GM06990 (cell line): ENCODE results near the gene REXO4.

Experiments
- DNase-seq: peaks from one replicate; pipeline ENCODE4 v3.0.0-alpha.2; 2011; ENCODE audit not compliant: insufficient read length; ENCODE audit errors: extremely low read depth
- H3K27me3 ChIP-seq: replicated peaks from 2 replicates; pipeline ENCODE4 v1.6.0; 2011; ENCODE audit warnings: low read length; ENCODE audit not compliant: control insufficient read depth, insufficient read depth
- H3K36me3 ChIP-seq: 2 replicates; pipeline ENCODE4 v1.5.1; 2011; ENCODE audit warnings: low read length; ENCODE audit not compliant: control insufficient read depth, insufficient read depth
- H3K4me3 ChIP-seq: replicated peaks from 2 replicates; pipeline ENCODE4 v1.5.1; 2011; ENCODE audit warnings: low read depth, mild to moderate bottlenecking, control low read depth, low read length
- CTCF ChIP-seq: IDR thresholded peaks from 2 replicates; pipeline ENCODE4 v1.5.1; 2011; ENCODE audit warnings: low read length, control low read depth, mild to moderate bottlenecking, inconsistent platforms; ENCODE audit not compliant: insufficient read depth, poor library complexity, severe bottlenecking

Gene REXO4

GRCh38 chr9:133419005-133419404 lies 1.2 kb upstream of the REXO4 start:
- no peak for DNase-seq
- no peak for TF ChIP-seq CTCF
- Histone ChIP-seq H3K27me3 (no peaks in the 10 kb centered on the region), H3K4me3 (peak overlapping the region; percentile 70), H3K36me3 (peaks cover 13% of the 10 kb centered on the region)

GRCh38 chr9:133415170-133415569 lies 2.6 kb downstream of the REXO4 start:
- Histone ChIP-seq H3K36me3 (peaks cover 31% of the 10 kb centered on the region), H3K4me3 (no peak overlapping the region), H3K27me3 (no peaks in the 10 kb centered on the region)
- no peak for DNase-seq
- TF ChIP-seq CTCF: no peak

GRCh38 chr9:133408042-133408441 lies 9.8 kb downstream of the REXO4 start:
- H3K36me3 ChIP-seq: peaks cover 46% of the 10 kb centered on the region
- no peaks in the 10 kb centered on the region for H3K27me3 ChIP-seq
- DNase-seq: no peak
- H3K4me3 ChIP-seq: no peak overlapping the region
- no peak for TF ChIP-seq CTCF

- H3K4me3 ChIP-seq: no peak overlapping the region
- DNase-seq: peak; percentile 73
- peaks cover 43% of the 10 kb centered on the region for H3K36me3 ChIP-seq
- TF ChIP-seq CTCF: peak; percentile 95
- H3K27me3 ChIP-seq: no peaks in the 10 kb centered on the region
These were observed 11.1 kb downstream of the REXO4 start for GRCh38 chr9:133406480-133407307.

GRCh38 chr9:133405508-133406438 lies 12.0 kb downstream of the REXO4 start:
- TF ChIP-seq CTCF: no peak
- Histone ChIP-seq H3K27me3 (no peaks in the 10 kb centered on the region), H3K36me3 (peaks cover 39% of the 10 kb centered on the region), H3K4me3 (no peak overlapping the region)
- no peak for DNase-seq
